ENCODE data around the gene KPNA3. TPM values are rescaled to one million over a fixed set of nuclear protein-coding genes. Genes with fewer than 3 reads are reported as not detected.

Gene KPNA3
- polyA plus RNA-seq, 3 donors: 31.2 to 32.3 (median 31.6) TPM

- DNase-seq: no peak
These were observed 109.0 kb downstream of the KPNA3 start for GRCh38 chr13:49683489-49683888.

GRCh38 chr13:49681842-49682435 is 110.5 kb downstream of the KPNA3 start:
- DNase-seq: peak; percentile 9

DNA sequence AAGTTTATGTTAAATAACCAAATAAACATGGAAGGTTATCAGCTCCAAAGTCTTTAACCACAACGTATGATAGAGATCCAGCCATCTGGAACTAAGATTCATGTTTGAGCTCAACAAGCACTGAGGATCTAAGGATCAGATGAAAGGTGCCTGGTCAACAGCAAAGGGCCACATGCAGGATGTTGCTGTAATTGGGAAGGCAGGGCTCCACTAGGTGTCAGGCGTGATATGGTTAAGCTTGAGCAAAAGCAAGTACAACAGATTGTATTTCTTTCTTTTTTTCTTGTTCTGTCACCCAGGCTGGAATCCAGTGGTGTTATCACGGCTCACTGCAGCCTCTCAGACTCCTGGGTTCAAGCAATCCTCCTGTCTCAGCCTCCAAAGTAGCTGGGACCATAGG is 113.2 kb downstream of the KPNA3 start:
- no peak for DNase-seq

DNA sequence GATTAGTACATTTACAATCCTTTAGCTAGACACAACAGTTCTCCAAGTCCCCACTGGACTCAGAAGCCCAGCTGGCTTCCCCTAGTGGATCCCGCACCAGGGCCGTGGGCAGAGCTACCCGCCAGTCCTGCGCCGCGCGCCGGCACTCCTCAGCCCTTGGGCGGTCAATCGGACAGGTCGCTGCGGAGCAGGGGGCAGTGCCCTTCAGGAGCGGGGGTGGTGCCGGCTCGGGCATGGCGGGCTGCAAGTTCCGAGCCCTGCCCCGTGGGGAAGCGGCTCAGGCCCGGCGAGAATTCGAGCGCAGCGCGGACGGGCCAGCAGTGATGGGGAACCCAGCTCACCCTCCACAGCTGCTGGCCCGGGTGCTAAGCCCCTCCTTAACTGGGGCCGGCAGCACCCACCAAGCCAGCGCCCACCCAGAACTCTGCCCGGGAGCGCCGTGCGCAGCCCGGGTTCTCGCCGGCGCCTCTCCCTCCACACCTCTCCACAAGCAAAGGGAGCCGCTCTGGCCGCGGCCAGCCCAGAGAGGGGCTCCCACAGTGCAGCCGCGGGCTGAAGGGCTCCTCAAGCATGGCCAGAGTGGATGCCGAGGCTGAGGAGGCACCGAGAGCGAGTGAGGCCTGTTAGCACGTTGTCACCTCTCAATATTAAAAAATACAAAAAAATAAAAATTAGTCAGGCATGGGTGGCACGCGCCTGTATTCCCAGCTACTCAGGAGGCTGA is 114.1 kb downstream of the KPNA3 start:
- DNase-seq: no peak

DNA sequence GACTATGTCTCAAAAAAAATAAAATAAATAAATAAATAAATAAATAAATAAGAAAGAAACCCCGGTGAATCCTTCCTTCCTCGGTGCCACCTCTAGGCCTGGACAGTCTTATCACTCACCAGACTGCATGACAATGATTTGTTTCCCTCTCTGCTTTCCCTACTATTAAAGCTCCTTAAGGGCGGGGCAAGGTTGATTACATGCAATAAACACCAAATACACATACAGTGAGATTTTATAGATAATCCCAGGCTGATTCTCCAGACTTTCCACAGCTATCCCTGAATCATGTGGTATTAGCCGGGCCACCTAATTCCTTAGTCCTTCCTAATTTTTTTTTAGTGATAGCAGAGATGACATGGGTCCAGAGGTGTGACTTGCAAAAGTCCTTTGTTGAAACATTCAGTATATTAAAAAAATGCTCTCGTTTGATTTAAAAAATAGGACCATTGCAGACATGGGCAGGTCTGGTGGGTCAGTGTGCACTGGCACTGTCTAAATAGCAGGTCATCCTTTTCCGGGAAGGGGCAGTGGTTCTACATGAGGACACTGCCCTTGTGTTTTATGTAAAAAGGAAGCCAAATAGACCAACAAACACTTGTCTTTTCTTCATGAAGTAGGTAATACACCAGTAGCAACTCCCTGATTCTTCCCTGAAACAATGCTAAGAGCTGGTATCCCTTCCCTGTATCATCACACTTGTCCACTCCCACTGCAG is 115.7 kb downstream of the KPNA3 start:
- no peak for DNase-seq

GRCh38 chr13:49670828-49671227 is 121.7 kb downstream of the KPNA3 start:
- DNase-seq: no peak

DNA sequence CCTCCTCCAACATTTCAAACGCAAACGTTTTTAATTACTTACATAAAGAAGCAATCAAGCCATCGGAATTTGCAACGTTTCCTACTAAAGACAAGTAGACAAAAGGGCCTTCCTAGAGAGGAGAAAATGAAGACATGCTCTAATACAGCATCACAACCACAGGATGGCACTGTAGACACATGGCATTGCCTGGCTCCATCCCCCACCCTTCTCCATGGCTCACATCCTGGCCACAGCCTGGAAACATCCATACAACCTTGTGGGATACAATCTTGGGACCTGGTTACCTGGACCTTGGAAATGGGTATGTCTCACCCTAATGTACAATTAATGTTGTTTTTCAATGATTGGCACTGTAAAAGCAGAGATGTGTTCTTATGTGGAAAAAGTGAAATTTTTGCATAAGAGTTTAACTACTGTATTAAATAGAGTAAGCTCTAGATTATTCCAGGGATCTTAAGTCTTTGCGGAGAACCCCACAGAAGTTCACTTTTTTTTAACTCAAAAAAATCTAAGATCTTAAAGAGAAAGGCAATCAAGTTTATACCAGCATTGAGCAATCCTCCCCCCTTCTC is 122.7 kb downstream of the KPNA3 start:
- peak; percentile 47 for DNase-seq

- no peak for DNase-seq
These were observed 124.7 kb downstream of the KPNA3 start for GRCh38 chr13:49667773-49668172.

DNA sequence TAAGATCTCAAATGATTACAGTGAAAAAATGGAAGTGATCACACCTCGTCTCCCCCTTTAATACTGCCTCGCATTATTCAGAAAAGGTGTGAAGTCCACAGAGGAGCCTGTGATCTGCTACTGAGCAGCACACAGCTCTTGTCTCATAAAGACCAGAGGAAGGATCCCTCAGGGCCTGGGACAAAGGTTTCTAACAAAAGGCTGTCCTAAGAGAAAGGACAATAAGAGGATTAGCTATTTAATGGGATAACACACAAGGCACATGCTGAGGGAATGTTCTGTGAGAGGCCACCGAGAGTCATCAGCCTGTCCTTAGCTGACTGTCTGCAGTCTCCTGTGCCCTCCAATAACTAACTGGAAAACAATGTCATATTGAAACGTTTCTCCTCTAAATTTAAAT is 127.9 kb downstream of the KPNA3 start:
- DNase-seq: no peak

DNA sequence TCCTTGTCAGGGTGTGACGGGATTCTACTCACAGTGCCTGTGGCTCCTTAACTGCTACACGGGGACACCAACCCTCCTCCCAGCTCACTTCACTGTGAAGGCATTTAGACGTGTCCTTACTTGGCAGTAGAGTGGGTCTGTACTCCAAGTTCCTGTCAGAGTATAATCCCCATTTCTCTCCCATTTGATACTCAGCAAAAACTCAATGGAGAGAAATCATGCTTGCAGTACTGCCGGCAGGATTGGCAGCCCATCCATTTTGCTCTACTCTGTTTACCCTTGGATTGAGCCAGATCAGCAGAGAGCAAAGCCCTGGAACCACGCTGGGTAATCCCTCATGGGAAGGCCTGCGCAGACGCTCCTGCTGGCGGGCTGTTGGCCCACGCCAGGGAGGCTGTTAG is 135.2 kb downstream of the KPNA3 start:
- DNase-seq: no peak

DNA sequence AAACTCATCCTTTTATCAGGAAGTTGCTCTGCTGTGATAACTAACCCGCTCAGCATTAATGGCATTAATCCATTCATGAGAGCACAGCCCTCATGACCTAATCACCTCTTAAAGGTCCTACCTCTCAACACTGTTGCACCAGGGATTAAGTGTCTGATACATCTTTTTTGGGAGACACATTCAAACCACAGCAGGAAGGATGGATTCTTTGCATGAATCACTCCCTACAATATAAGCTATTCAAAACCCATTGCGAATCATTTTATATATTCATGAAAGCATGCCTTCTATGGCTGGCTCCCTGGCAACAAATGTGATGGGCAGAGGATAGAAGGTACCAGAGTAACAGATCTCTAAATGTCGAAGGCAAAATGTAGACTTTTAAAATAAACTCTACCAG is 136.6 kb downstream of the KPNA3 start:
- no peak for DNase-seq

- DNase-seq: no peak
These were observed 138.5 kb downstream of the KPNA3 start for GRCh38 chr13:49654011-49654410.

GRCh38 chr13:49653478-49653877 is 139.0 kb downstream of the KPNA3 start:
- DNase-seq: no peak

DNA sequence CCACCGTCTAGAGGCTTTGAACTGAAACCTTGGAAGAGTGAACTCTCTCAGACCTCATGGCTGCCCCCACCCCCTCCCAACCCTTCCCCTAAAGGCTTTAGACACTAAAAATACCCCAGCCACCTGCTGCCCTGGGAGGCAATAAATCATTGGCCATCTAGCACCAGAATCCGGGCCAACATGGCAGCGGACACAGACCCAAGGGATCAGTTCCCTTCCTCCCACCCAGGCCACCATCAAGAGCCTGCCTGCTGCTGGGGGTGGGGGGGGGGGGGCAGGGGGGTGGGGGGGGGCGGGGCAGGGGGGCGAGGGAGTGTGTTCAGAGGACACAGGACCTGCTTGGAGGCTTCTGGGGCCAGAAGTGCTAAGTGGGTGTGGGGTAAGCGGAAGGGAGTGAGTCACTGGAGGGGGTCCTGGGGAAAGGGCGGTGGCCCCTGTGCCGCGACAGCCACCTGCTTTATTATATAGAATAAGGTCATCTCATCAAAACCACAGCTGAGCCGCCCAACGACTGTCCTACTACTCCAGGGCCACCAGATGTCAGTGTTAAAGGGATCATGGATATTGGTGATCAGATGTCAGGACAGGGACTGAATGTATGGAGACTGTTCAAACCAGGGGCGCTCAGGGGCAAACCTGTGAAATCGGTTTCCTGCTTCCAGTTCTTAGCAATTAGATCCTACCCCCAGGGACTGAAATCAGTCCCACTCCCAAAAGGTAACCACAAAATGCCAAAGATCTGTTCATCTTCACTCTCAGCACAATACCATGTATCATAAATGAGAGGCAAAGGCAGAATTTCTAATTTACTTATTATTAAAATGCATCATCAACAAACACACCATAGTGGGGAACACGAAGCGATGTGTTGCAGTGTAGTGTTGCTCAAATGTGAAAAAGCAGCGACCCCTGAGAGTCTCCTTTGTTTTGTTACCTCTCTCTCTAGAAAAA is 139.9 kb downstream of the KPNA3 start:
- peak; percentile 20 for DNase-seq

GRCh38 chr13:49651570-49652354 is 140.7 kb downstream of the KPNA3 start:
- no peak for DNase-seq

- no peak for DNase-seq
These were observed 142.5 kb downstream of the KPNA3 start for GRCh38 chr13:49649963-49650312.
